ENCODE data around the gene SMIM36. TPM values are rescaled to one million over a fixed set of nuclear protein-coding genes. Genes with fewer than 3 reads are reported as not detected.
"Not testable (repeated sequence)": the region's sequence is repeated elsewhere in the genome, so short reads cannot be mapped to it uniquely, and the experiment has no call there.

The SMIM36 gene
- total RNA-seq, 2 experiments from 2014 or later = not detected

- intact Hi-C loops (cut with micrococcal nuclease) = loop anchor here (5.0 kb wide), 3 partner anchors 78 to 248 kb away; no protein-coding TSS in a partner anchor
- POLR2A ChIA-PET = interaction anchor here (0.6 kb wide), 1 partner anchor 1067 kb away, joined by 3 read pairs; no protein-coding TSS in a partner anchor
- TF ChIP-seq CTCF (IDR thresholded peaks at IDR 0.05) = no peak
- Mint-ChIP-seq H3K36me3 (ENCODE audit: low read depth) (no peaks in the 10 kb centered on the region), H3K9me3 (no peaks in the 10 kb centered on the region), H3K4me3 (no peak overlapping the region), H3K4me1 (ENCODE audit: low read depth) (peaks cover 3% of the 10 kb centered on the region), H3K27ac (no peak overlapping the region), H3K27me3 (peaks cover 8% of the 10 kb centered on the region)
- DNase-seq = no peak
- ATAC-seq = no peak
- CTCF ChIA-PET = interaction anchor here (1.1 to 5.9 kb wide), 6 partner anchors 10 to 247 kb away, joined by 3 to 85 read pairs (median 16); no protein-coding TSS in a partner anchor
Observed at GRCh38 chr17:55524440-55525220, 13.4 kb upstream of the SMIM36 start.

- intact Hi-C loops (cut with micrococcal nuclease); H3K9me3 Mint-ChIP-seq; ATAC-seq; H3K4me1 Mint-ChIP-seq (ENCODE audit: low read depth); H3K36me3 Mint-ChIP-seq (ENCODE audit: low read depth); POLR2A ChIA-PET; H3K4me3 Mint-ChIP-seq; DNase-seq; H3K27ac Mint-ChIP-seq; H3K27me3 Mint-ChIP-seq: not testable (repeated sequence)
- CTCF ChIA-PET = interaction anchor here (1.0 to 5.9 kb wide), 5 partner anchors 9 to 194 kb away, joined by 3 to 85 read pairs (median 5); no protein-coding TSS in a partner anchor
Observed at GRCh38 chr17:55523032-55523431, 11.8 kb upstream of the SMIM36 start.

DNA sequence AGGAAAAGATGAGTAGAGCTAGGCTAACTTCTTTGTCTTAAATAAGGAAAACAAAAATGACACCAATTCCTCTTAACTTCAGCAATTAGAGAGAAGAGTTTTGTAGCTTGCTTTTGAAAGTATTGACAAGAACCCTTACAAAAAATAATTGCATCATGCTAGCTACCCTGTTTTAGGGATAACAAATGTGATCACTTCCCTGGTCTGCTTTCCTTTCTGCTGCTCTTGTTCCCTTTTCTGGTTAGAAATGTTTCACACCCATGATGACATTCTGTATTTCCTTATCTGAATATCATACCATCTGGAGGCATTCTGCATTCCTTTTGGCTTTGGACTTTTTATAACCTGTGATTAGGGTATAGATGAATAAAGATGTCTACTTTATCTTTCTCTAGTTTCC lies 9.9 kb upstream of the SMIM36 start:
- POLR2A ChIA-PET = no interaction called here
- H3K4me1 Mint-ChIP-seq (ENCODE audit: low read depth) = peaks cover 3% of the 10 kb centered on the region
- H3K9me3 Mint-ChIP-seq = no peaks in the 10 kb centered on the region
- no peak overlapping the region for H3K27ac Mint-ChIP-seq
- CTCF ChIA-PET = no interaction called here
- no peak overlapping the region for H3K4me3 Mint-ChIP-seq
- no peak for TF ChIP-seq CTCF (IDR thresholded peaks at IDR 0.05)
- intact Hi-C loops (cut with micrococcal nuclease) = no loop called here
- no peak for ATAC-seq
- no peak for DNase-seq
- no peaks in the 10 kb centered on the region for H3K36me3 Mint-ChIP-seq (ENCODE audit: low read depth)
- peaks cover 9% of the 10 kb centered on the region for H3K27me3 Mint-ChIP-seq

DNA sequence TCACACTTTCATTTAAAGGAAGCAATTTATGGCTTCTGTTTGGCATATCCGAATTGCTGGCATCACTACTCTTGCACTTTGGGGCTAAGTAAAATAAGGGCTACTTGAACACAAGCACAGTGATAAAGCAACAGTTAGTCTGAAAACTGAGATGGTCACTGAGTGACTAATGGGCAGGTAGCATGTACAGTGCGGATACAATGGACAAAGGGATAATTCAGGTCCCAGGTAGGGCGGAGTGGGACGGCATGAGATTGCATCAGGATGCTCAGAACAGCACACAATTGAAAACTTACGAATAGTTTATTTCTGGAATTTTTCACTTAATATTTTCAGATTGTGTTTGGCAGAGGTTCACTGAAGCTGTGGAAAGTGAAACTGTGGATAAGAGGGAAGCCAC lies 9.2 kb upstream of the SMIM36 start:
- intact Hi-C loops (cut with micrococcal nuclease) = no loop called here
- Mint-ChIP-seq H3K4me1 (ENCODE audit: low read depth) (peaks cover 3% of the 10 kb centered on the region), H3K27me3 (peaks cover 11% of the 10 kb centered on the region), H3K36me3 (ENCODE audit: low read depth) (no peaks in the 10 kb centered on the region), H3K4me3 (no peak overlapping the region), H3K9me3 (no peaks in the 10 kb centered on the region), H3K27ac (no peak overlapping the region)
- POLR2A ChIA-PET = no interaction called here
- no peak for TF ChIP-seq CTCF (IDR thresholded peaks at IDR 0.05)
- CTCF ChIA-PET = no interaction called here
- no peak for DNase-seq
- ATAC-seq = no peak

- intact Hi-C loops (cut with micrococcal nuclease) = loop anchor here (10.0 kb wide), 2 partner anchors 104 to 524 kb away; no protein-coding TSS in a partner anchor
- TF ChIP-seq CTCF (IDR thresholded peaks at IDR 0.05) = no peak
- POLR2A ChIA-PET = no interaction called here
- Mint-ChIP-seq H3K27me3 (peaks cover 14% of the 10 kb centered on the region), H3K9me3 (no peaks in the 10 kb centered on the region), H3K36me3 (ENCODE audit: low read depth) (no peaks in the 10 kb centered on the region), H3K4me1 (ENCODE audit: low read depth) (no peaks in the 10 kb centered on the region), H3K27ac (no peak overlapping the region), H3K4me3 (no peak overlapping the region)
- CTCF ChIA-PET = no interaction called here
- ATAC-seq (no peak), DNase-seq (no peak)
Observed at GRCh38 chr17:55518510-55518909, 7.3 kb upstream of the SMIM36 start.

All from activated CD8-positive, alpha-beta T cell treated with anti-CD3 and anti-CD28 coated beads for 36 hours (primary cell).